H9 (cell line): ENCODE measurements around the gene PLCXD3. TPM values are rescaled to one million over a fixed set of nuclear protein-coding genes. Genes with fewer than 3 reads are reported as not detected.

Source experiments
- DNase-seq: peaks from one replicate; pipeline ENCODE4 v3.0.0-alpha.2; 2017
- H2AFZ ChIP-seq: one replicate; pipeline ENCODE4 v1.6.1; 2013; ENCODE audit warnings: mild to moderate bottlenecking, low read length, control low read depth, moderate library complexity
- H2AK5ac ChIP-seq: 2 replicates; pipeline ENCODE4 v1.6.1; 2013; ENCODE audit warnings: low read length, control low read depth, mixed read lengths; ENCODE audit not compliant: insufficient read length
- H2BK120ac ChIP-seq: one replicate; pipeline ENCODE4 v1.6.1; 2013; ENCODE audit warnings: low read depth, mild to moderate bottlenecking, low read length, control low read depth, inconsistent platforms; ENCODE audit not compliant: poor library complexity, severe bottlenecking
- H2BK12ac ChIP-seq: 2 replicates; pipeline ENCODE4 v1.6.1; 2013; ENCODE audit warnings: low read length, control low read depth, mixed read lengths, low read depth; ENCODE audit not compliant: insufficient read length
- H2BK15ac ChIP-seq: 2 replicates; pipeline ENCODE4 v1.6.1; 2013; ENCODE audit warnings: low read depth, low read length, control low read depth
- H2BK20ac ChIP-seq: one replicate; pipeline ENCODE4 v1.6.1; 2013; ENCODE audit warnings: low read depth, mild to moderate bottlenecking, low read length, control low read depth, inconsistent platforms; ENCODE audit not compliant: poor library complexity, severe bottlenecking
- H2BK5ac ChIP-seq: 2 replicates; pipeline ENCODE4 v1.6.1; 2013; ENCODE audit warnings: low read length, control low read depth, mixed read lengths; ENCODE audit not compliant: insufficient read length
- H3K14ac ChIP-seq: 2 replicates; pipeline ENCODE4 v1.6.1; 2013; ENCODE audit warnings: low read length, control low read depth; ENCODE audit not compliant: insufficient read depth
- H3K18ac ChIP-seq: 2 replicates; pipeline ENCODE4 v1.6.1; 2013; ENCODE audit warnings: low read depth, mild to moderate bottlenecking, mixed read lengths, low read length, control low read depth; ENCODE audit not compliant: insufficient read length
- H3K23ac ChIP-seq: 2 replicates; pipeline ENCODE4 v1.6.1; 2013; ENCODE audit warnings: low read length, control low read depth, mixed read lengths, low read depth; ENCODE audit not compliant: insufficient read length
- H3K23me2 ChIP-seq: 2 replicates; pipeline ENCODE4 v1.6.1; 2013; ENCODE audit warnings: low read depth, mild to moderate bottlenecking, mixed read lengths, low read length, control low read depth; ENCODE audit not compliant: insufficient read length, poor library complexity, severe bottlenecking
- H3K27ac ChIP-seq: 2 replicates; pipeline ENCODE4 v1.5.1; 2013; ENCODE audit warnings: low read length, control low read depth, mixed read lengths, low read depth; ENCODE audit not compliant: insufficient read length
- H3K27me3 ChIP-seq: 2 replicates; pipeline ENCODE4 v1.6.1; 2013; ENCODE audit warnings: low read length, control low read depth, inconsistent platforms; ENCODE audit not compliant: insufficient read depth
- H3K4ac ChIP-seq: 2 replicates; pipeline ENCODE4 v1.6.1; 2013; ENCODE audit warnings: low read depth, mild to moderate bottlenecking, control low read depth, inconsistent platforms, low read length, moderate library complexity
- H3K4me1 ChIP-seq: 2 replicates; pipeline ENCODE4 v1.6.1; 2013; ENCODE audit warnings: low read length, control low read depth, inconsistent platforms; ENCODE audit not compliant: insufficient read depth
- H3K4me2 ChIP-seq: 2 replicates; pipeline ENCODE4 v1.6.1; 2013; ENCODE audit warnings: low read length, control low read depth, mixed read lengths; ENCODE audit not compliant: insufficient read length, insufficient read depth
- H3K56ac ChIP-seq: 2 replicates; pipeline ENCODE4 v1.6.1; 2013; ENCODE audit warnings: low read depth, mild to moderate bottlenecking, mixed read lengths, low read length, control low read depth; ENCODE audit not compliant: insufficient read length
- H3K79me1 ChIP-seq: 2 replicates; pipeline ENCODE4 v1.6.1; 2013; ENCODE audit warnings: low read depth, mild to moderate bottlenecking, moderate library complexity, low read length, control low read depth, inconsistent platforms; ENCODE audit not compliant: insufficient read depth, poor library complexity, severe bottlenecking
- H3K79me2 ChIP-seq: 2 replicates; pipeline ENCODE4 v1.6.1; 2013; ENCODE audit warnings: low read length, control low read depth, inconsistent platforms; ENCODE audit not compliant: insufficient read depth
- H3K9ac ChIP-seq: 2 replicates; pipeline ENCODE4 v1.6.1; 2013; ENCODE audit warnings: low read length, control low read depth, mixed read lengths; ENCODE audit not compliant: insufficient read length; ENCODE audit errors: extremely low read depth
- H3K9me3 ChIP-seq: one replicate; pipeline ENCODE4 v1.6.1; 2013; ENCODE audit warnings: low read depth, low read length, inconsistent platforms; ENCODE audit not compliant: control insufficient read depth
- H3T11ph ChIP-seq: one replicate; pipeline ENCODE4 v1.6.1; 2013; ENCODE audit warnings: mild to moderate bottlenecking, low read length, control low read depth, inconsistent platforms
- H4K20me1 ChIP-seq: one replicate; pipeline ENCODE4 v1.6.1; 2013; ENCODE audit not compliant: control insufficient read depth, insufficient read length, insufficient read depth
- H4K5ac ChIP-seq: 2 replicates; pipeline ENCODE4 v1.6.1; 2013; ENCODE audit warnings: low read depth, mild to moderate bottlenecking, mixed read lengths, low read length, control low read depth; ENCODE audit not compliant: insufficient read length
- H4K8ac ChIP-seq: replicated peaks from 2 replicates; pipeline ENCODE4 v1.6.1; 2013; ENCODE audit warnings: low read length, control low read depth, mixed read lengths, low read depth; ENCODE audit not compliant: insufficient read length
- H4K91ac ChIP-seq: 2 replicates; pipeline ENCODE4 v1.6.1; 2013; ENCODE audit warnings: low read depth, mild to moderate bottlenecking, moderate library complexity, mixed read lengths, low read length, control low read depth; ENCODE audit not compliant: insufficient read length
- H3K27ac Mint-ChIP-seq, 3 experiments: 2 replicates in 2 of 3; 3 replicates in 1 of 3; pipeline ENCODE4 v1.8.0; 2020 to 2021; ENCODE audit warnings: mixed read lengths in 3 of 3, mild to moderate bottlenecking in 1 of 3, moderate library complexity in 1 of 3
- H3K27me3 Mint-ChIP-seq: 2 replicates; pipeline ENCODE4 v1.8.0; 2021; ENCODE audit warnings: low read depth, mild to moderate bottlenecking, moderate library complexity, mixed read lengths
- H3K36me3 Mint-ChIP-seq, 3 experiments: 2 replicates in 2 of 3; 3 replicates in 1 of 3; pipeline ENCODE4 v1.8.0; 2020 to 2021; ENCODE audit warnings: low read depth in 3 of 3, mixed read lengths in 3 of 3; ENCODE audit not compliant: insufficient read depth in 1 of 3
- H3K4me1 Mint-ChIP-seq, 2 experiments: 2 replicates each; pipeline ENCODE4 v1.8.0; 2020; ENCODE audit warnings: mixed read lengths in 2 of 2
- H3K4me3 Mint-ChIP-seq, 2 experiments: 2 replicates in 1 of 2; 3 replicates in 1 of 2; pipeline ENCODE4 v1.8.0; 2020 to 2021; ENCODE audit warnings: mild to moderate bottlenecking in 2 of 2, mixed read lengths in 2 of 2, moderate library complexity in 1 of 2
- H3K9me3 Mint-ChIP-seq, 2 experiments: 2 replicates in 1 of 2; 3 replicates in 1 of 2; pipeline ENCODE4 v1.8.0; 2020; ENCODE audit warnings: mild to moderate bottlenecking in 2 of 2, mixed read lengths in 2 of 2, moderate library complexity in 1 of 2
- WGBS: extraction: QIAGEN DNeasy Blood & Tissue Kit; methylation state at CpG from one replicate; pipeline ENCODE4 v1.1.7; 2013; ENCODE audit warnings: missing lambda C conversion rate, low lambda C conversion rate, mixed read lengths; ENCODE audit not compliant: insufficient read length; ENCODE audit errors: extremely low coverage; 5-methylcytosine and 5-hydroxymethylcytosine counted together
- total RNA-seq: library from RNA; stranded (reverse); gene quantifications from 2 replicates; pipeline ENCODE4 v1.2.1, GENCODE V29; 2021
- TF ChIP-seq, protein P1 (sequence below): fragments of 200-600 bp; sonication (generic); conservative IDR thresholded peaks from 3 replicates; pipeline ENCODE4 v1.8.0; 2021; ENCODE audit warnings: antibody characterized with exemption, mild to moderate bottlenecking

Gene PLCXD3
- total RNA-seq, 1 experiment from 2014 or later = not detected

- H3K79me2 ChIP-seq = no peaks in the 10 kb centered on the region
- no peak overlapping the region for H2BK12ac ChIP-seq
- H2AK5ac ChIP-seq = no peak overlapping the region
- no peak overlapping the region for H2BK15ac ChIP-seq
- no peak overlapping the region for H4K5ac ChIP-seq
- peaks cover 2% of the 10 kb centered on the region; the same call in 1 of the 2 replicates for H3K4me1 ChIP-seq
- no peak for DNase-seq
- H2BK120ac ChIP-seq = no peak overlapping the region
- H3K4me1 Mint-ChIP-seq = peaks cover 24 to 25% of the 10 kb centered on the region in 2 experiments
- no peak overlapping the region for H4K91ac ChIP-seq
- peaks cover 7% of the 10 kb centered on the region for H3K23me2 ChIP-seq
- H3K56ac ChIP-seq = no peak overlapping the region
- H3K27me3 Mint-ChIP-seq = peaks cover 52% of the 10 kb centered on the region
- H4K8ac ChIP-seq = no peak overlapping the region
- no CpG with 5 or more reads among the region's 5 CpGs for WGBS
- no peak overlapping the region for H3K23ac ChIP-seq
- no peak overlapping the region for H3K27ac ChIP-seq
- no peak overlapping the region for H3K4ac ChIP-seq
- H3K9me3 ChIP-seq = no peaks in the 10 kb centered on the region
- no peak overlapping the region for H2AFZ ChIP-seq
- TF ChIP-seq, protein P1, sequence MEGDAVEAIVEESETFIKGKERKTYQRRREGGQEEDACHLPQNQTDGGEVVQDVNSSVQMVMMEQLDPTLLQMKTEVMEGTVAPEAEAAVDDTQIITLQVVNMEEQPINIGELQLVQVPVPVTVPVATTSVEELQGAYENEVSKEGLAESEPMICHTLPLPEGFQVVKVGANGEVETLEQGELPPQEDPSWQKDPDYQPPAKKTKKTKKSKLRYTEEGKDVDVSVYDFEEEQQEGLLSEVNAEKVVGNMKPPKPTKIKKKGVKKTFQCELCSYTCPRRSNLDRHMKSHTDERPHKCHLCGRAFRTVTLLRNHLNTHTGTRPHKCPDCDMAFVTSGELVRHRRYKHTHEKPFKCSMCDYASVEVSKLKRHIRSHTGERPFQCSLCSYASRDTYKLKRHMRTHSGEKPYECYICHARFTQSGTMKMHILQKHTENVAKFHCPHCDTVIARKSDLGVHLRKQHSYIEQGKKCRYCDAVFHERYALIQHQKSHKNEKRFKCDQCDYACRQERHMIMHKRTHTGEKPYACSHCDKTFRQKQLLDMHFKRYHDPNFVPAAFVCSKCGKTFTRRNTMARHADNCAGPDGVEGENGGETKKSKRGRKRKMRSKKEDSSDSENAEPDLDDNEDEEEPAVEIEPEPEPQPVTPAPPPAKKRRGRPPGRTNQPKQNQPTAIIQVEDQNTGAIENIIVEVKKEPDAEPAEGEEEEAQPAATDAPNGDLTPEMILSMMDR = peak; percentile 21; the same call in 1 of the 3 replicates
- H3K14ac ChIP-seq = no peak overlapping the region
- H3K27me3 ChIP-seq = peaks cover 19% of the 10 kb centered on the region; the same call in 1 of the 2 replicates
- no peak overlapping the region for H3T11ph ChIP-seq
- H2BK20ac ChIP-seq = no peak overlapping the region
- H3K9ac ChIP-seq = no peak overlapping the region
- H3K18ac ChIP-seq = no peak overlapping the region
- H3K79me1 ChIP-seq = no peaks in the 10 kb centered on the region
- peak overlapping the region; percentile 64 to 80; a peak in 4 of 5 replicates for H3K4me3 Mint-ChIP-seq
- H3K4me2 ChIP-seq = no peak overlapping the region
- H2BK5ac ChIP-seq = no peak overlapping the region
- H3K27ac Mint-ChIP-seq = no peak overlapping the region
- no peaks in the 10 kb centered on the region; a peak in 1 of 7 replicates for H3K36me3 Mint-ChIP-seq
- H3K9me3 Mint-ChIP-seq = no peaks in the 10 kb centered on the region
- no peaks in the 10 kb centered on the region for H4K20me1 ChIP-seq
These were observed 1.6 kb downstream of the PLCXD3 start for GRCh38 chr5:41508696-41509398.
